ENCODE measurements around the gene RALBP1.

DNA sequence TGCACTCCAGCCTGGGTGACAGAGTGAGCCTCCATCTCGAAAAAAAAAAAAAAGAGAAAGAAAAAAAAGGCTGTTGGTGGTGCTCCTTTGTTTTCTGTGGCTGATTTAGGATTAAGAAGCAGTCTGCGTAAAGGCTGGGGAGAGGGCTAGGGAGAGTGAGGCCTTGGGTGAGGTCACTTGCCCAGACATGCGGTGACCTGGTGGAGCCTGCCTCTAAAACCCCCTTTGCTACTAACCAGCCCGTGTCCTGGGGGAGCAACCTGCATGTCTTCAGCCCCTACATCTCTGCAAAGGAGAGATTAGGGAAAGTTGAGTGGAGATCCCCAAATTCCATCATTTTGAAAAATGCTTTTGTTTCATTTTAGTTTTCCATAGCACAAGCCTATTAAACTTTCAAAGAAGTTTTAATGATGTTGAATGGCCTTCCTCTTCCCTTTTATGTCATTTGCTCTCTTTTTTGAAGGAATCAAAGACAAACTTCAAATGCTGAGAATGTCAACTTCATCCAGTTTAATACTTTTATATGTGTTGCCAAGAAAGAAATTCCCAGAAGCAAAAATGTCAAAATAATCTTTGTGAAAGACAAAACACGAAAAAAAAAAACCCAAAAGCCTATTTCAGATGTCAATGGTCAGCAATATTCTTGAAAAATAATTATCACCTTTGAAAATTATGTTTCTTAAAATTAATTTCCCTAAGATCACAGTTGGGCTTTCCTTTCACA is 38.9 kb upstream of the RALBP1 start:
- TF ChIP-seq, protein P1, sequence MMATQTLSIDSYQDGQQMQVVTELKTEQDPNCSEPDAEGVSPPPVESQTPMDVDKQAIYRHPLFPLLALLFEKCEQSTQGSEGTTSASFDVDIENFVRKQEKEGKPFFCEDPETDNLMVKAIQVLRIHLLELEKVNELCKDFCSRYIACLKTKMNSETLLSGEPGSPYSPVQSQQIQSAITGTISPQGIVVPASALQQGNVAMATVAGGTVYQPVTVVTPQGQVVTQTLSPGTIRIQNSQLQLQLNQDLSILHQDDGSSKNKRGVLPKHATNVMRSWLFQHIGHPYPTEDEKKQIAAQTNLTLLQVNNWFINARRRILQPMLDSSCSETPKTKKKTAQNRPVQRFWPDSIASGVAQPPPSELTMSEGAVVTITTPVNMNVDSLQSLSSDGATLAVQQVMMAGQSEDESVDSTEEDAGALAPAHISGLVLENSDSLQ (IDR thresholded peaks at IDR 0.05) = no peak
- no peak for TF ChIP-seq SUZ12 (IDR thresholded peaks at IDR 0.05)
- no peak for TF ChIP-seq TARDBP (IDR thresholded peaks at IDR 0.05)
- TF ChIP-seq ARNT (IDR thresholded peaks at IDR 0.05) = no peak
- no peak for TF ChIP-seq ZNF384 (IDR thresholded peaks at IDR 0.05)
- no peak for TF ChIP-seq FOXK2 (IDR thresholded peaks at IDR 0.05)
- TF ChIP-seq LEF1 (IDR thresholded peaks at IDR 0.05; ENCODE audit: borderline replicate concordance) = no peak
- no peak for TF ChIP-seq SP1 (IDR thresholded peaks at IDR 0.05)
- no peak for TF ChIP-seq FOXM1 (IDR thresholded peaks at IDR 0.05; ENCODE audit: borderline replicate concordance)
- TF ChIP-seq HDGF (IDR thresholded peaks at IDR 0.05; ENCODE audit: borderline replicate concordance) = no peak
- TF ChIP-seq L3MBTL2 (conservative IDR thresholded peaks at IDR 0.05) = no peak
- no peak for TF ChIP-seq BHLHE40 (IDR thresholded peaks at IDR 0.05; ENCODE audit: borderline replicate concordance)
